GM20000 (cell line): Measurements from ENCODE around the gene CLC.

Experiments used
- DNase-seq: peaks from one replicate; pipeline ENCODE4 v3.0.0; 2012; ENCODE audit warnings: low spot score
- CTCF ChIP-seq: IDR thresholded peaks from 2 replicates; pipeline ENCODE4 v1.5.1; 2012; ENCODE audit warnings: mild to moderate bottlenecking, control low read depth; ENCODE audit errors: extremely low read depth, missing control alignments

Gene CLC

GRCh38 chr19:39745643-39746042, 7.8 kb upstream of the CLC start:
- no peak for DNase-seq

GRCh38 chr19:39740395-39740794, 2.6 kb upstream of the CLC start:
- DNase-seq = no peak
- TF ChIP-seq CTCF = no peak

More at GRCh38 chr19:39745643-39746042, 7.8 kb upstream of the CLC start:
- no peak for TF ChIP-seq CTCF

- no peak for DNase-seq
- no peak for TF ChIP-seq CTCF
Measured at GRCh38 chr19:39738814-39739213, 985 bp upstream of the CLC start.

GRCh38 chr19:39737351-39737750, 478 bp downstream of the CLC start:
- DNase-seq = no peak
- no peak for TF ChIP-seq CTCF

GRCh38 chr19:39736088-39736487, 1.7 kb downstream of the CLC start:
- TF ChIP-seq CTCF = no peak
- DNase-seq = no peak

GRCh38 chr19:39735688-39736087, 2.1 kb downstream of the CLC start:
- DNase-seq = no peak

GRCh38 chr19:39733841-39734240, 4.0 kb downstream of the CLC start:
- no peak for DNase-seq
- TF ChIP-seq CTCF = no peak

More at GRCh38 chr19:39735688-39736087, 2.1 kb downstream of the CLC start:
- no peak for TF ChIP-seq CTCF

- no peak for TF ChIP-seq CTCF
- no peak for DNase-seq
Measured at GRCh38 chr19:39731685-39732084, 6.1 kb downstream of the CLC start.
